OCI-LY3 (cell line): ENCODE data around the gene SMIM3.

Experiments
- EZH2phosphoT487 ChIP-seq: fragments of 200-600 bp; shearing (Covaris generic); IDR thresholded peaks from 2 replicates; pipeline ENCODE4 v1.6.1; 2018; ENCODE audit warnings: antibody characterized with exemption, mixed run types, low read depth
- TF ChIP-seq, protein P1 (sequence below): fragments of 200-600, 300-600 bp; sonication (generic); IDR thresholded peaks from 2 replicates; pipeline ENCODE4 v1.5.1; 2014; ENCODE audit warnings: antibody characterized with exemption, low read length, low read depth

GRCh38 chr5:150771034-150771795, 7.3 kb upstream of the SMIM3 start:
- TF ChIP-seq, protein P1, sequence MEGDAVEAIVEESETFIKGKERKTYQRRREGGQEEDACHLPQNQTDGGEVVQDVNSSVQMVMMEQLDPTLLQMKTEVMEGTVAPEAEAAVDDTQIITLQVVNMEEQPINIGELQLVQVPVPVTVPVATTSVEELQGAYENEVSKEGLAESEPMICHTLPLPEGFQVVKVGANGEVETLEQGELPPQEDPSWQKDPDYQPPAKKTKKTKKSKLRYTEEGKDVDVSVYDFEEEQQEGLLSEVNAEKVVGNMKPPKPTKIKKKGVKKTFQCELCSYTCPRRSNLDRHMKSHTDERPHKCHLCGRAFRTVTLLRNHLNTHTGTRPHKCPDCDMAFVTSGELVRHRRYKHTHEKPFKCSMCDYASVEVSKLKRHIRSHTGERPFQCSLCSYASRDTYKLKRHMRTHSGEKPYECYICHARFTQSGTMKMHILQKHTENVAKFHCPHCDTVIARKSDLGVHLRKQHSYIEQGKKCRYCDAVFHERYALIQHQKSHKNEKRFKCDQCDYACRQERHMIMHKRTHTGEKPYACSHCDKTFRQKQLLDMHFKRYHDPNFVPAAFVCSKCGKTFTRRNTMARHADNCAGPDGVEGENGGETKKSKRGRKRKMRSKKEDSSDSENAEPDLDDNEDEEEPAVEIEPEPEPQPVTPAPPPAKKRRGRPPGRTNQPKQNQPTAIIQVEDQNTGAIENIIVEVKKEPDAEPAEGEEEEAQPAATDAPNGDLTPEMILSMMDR = no peak
- no peak for TF ChIP-seq EZH2phosphoT487
